H1 (cell line): ENCODE data around the gene PDE4C. TPM values are rescaled to one million over a fixed set of nuclear protein-coding genes. Genes with fewer than 3 reads are reported as not detected.

Source experiments
- CHD1 ChIP-seq: IDR thresholded peaks from 2 replicates; pipeline ENCODE4 v1.6.1; 2012; ENCODE audit warnings: low read depth, low read length, improper control_type of control experiment
- CHD2 ChIP-seq: IDR thresholded peaks from 2 replicates; pipeline ENCODE4 v1.6.1; 2012; ENCODE audit warnings: low read length, improper control_type of control experiment
- HDAC2 ChIP-seq, 2 experiments: fragments of 300-600 bp in 1 of 2; sonication (generic) in 1 of 2; IDR thresholded peaks; 2 replicates each; pipeline ENCODE4 v1.6.1; 2011 to 2012; ENCODE audit warnings: low read depth in 2 of 2, low read length in 2 of 2, mild to moderate bottlenecking in 2 of 2, moderate library complexity in 2 of 2, borderline replicate concordance in 1 of 2, inconsistent platforms in 1 of 2
- RFX5 ChIP-seq: IDR thresholded peaks from 2 replicates; pipeline ENCODE4 v1.6.1; 2011; ENCODE audit warnings: low read depth, low read length, improper control_type of control experiment, borderline replicate concordance
- SRF ChIP-seq: IDR thresholded peaks from 2 replicates; pipeline ENCODE4 v1.6.1; 2011; ENCODE audit warnings: mild to moderate bottlenecking, low read depth, low read length, moderate library complexity
- polyA plus RNA-seq, 7 experiments: library from polyadenylated mRNA; depleted of rRNA in 3 of 7; stranded (reverse) in 5 of 7; unstranded in 2 of 7; fragments of >200 nt in 5 of 7; fragments of 200-250 nt in 2 of 7; gene quantifications; 1 replicate in 5 of 7; 2 replicates in 1 of 7; 4 replicates in 1 of 7; pipeline versions ENCODE4 v1.2.1 to v1.2.3, GENCODE V29; 2011 to 2013; ENCODE audit warnings: missing spikeins in 2 of 7, mixed read lengths in 2 of 7
- total RNA-seq: library from RNA; stranded (reverse); fragmentation: NEBNext Ultra II Directional; extraction: Animal tissue kit (Norgen Biotek cat#: 25700); gene quantifications from 2 replicates; pipeline ENCODE4 v1.2.1, GENCODE V29; 2021
- TF ChIP-seq, protein P1 (sequence below): fragments of 300-600 bp; sonication (generic); IDR thresholded peaks from 2 replicates; pipeline ENCODE4 v1.7.1; 2012; ENCODE audit warnings: low read length, moderate library complexity, mild to moderate bottlenecking, inconsistent platforms; ENCODE audit not compliant: insufficient replicate concordance

The PDE4C gene
- total and polyA plus RNA-seq, 2 of the 8 experiments (the other 6 are each of a cell fraction or from before 2014, with no cell fraction given) = 2.7 to 3.1 TPM

DNA sequence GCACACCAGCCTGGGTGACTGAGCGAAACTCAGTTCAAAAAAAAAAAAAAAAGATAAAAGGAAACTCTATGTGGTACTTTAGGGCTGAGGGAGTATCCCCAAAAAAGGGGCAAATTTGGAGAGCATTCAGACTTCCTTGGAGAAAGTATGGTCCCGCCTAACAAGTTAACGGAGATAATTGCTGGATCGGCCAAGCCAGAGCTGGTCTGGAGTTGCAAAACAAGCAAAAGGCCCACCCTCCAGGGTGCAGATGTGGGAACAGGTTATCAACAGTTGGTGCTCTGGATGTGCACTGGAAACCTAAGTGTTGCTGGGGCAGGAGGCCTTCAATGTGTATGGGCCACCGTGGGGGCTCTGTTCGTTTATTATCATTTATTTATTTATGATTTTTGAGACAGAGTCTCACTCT is 45.2 kb upstream of the PDE4C start (continued):
- TF ChIP-seq, protein P1, sequence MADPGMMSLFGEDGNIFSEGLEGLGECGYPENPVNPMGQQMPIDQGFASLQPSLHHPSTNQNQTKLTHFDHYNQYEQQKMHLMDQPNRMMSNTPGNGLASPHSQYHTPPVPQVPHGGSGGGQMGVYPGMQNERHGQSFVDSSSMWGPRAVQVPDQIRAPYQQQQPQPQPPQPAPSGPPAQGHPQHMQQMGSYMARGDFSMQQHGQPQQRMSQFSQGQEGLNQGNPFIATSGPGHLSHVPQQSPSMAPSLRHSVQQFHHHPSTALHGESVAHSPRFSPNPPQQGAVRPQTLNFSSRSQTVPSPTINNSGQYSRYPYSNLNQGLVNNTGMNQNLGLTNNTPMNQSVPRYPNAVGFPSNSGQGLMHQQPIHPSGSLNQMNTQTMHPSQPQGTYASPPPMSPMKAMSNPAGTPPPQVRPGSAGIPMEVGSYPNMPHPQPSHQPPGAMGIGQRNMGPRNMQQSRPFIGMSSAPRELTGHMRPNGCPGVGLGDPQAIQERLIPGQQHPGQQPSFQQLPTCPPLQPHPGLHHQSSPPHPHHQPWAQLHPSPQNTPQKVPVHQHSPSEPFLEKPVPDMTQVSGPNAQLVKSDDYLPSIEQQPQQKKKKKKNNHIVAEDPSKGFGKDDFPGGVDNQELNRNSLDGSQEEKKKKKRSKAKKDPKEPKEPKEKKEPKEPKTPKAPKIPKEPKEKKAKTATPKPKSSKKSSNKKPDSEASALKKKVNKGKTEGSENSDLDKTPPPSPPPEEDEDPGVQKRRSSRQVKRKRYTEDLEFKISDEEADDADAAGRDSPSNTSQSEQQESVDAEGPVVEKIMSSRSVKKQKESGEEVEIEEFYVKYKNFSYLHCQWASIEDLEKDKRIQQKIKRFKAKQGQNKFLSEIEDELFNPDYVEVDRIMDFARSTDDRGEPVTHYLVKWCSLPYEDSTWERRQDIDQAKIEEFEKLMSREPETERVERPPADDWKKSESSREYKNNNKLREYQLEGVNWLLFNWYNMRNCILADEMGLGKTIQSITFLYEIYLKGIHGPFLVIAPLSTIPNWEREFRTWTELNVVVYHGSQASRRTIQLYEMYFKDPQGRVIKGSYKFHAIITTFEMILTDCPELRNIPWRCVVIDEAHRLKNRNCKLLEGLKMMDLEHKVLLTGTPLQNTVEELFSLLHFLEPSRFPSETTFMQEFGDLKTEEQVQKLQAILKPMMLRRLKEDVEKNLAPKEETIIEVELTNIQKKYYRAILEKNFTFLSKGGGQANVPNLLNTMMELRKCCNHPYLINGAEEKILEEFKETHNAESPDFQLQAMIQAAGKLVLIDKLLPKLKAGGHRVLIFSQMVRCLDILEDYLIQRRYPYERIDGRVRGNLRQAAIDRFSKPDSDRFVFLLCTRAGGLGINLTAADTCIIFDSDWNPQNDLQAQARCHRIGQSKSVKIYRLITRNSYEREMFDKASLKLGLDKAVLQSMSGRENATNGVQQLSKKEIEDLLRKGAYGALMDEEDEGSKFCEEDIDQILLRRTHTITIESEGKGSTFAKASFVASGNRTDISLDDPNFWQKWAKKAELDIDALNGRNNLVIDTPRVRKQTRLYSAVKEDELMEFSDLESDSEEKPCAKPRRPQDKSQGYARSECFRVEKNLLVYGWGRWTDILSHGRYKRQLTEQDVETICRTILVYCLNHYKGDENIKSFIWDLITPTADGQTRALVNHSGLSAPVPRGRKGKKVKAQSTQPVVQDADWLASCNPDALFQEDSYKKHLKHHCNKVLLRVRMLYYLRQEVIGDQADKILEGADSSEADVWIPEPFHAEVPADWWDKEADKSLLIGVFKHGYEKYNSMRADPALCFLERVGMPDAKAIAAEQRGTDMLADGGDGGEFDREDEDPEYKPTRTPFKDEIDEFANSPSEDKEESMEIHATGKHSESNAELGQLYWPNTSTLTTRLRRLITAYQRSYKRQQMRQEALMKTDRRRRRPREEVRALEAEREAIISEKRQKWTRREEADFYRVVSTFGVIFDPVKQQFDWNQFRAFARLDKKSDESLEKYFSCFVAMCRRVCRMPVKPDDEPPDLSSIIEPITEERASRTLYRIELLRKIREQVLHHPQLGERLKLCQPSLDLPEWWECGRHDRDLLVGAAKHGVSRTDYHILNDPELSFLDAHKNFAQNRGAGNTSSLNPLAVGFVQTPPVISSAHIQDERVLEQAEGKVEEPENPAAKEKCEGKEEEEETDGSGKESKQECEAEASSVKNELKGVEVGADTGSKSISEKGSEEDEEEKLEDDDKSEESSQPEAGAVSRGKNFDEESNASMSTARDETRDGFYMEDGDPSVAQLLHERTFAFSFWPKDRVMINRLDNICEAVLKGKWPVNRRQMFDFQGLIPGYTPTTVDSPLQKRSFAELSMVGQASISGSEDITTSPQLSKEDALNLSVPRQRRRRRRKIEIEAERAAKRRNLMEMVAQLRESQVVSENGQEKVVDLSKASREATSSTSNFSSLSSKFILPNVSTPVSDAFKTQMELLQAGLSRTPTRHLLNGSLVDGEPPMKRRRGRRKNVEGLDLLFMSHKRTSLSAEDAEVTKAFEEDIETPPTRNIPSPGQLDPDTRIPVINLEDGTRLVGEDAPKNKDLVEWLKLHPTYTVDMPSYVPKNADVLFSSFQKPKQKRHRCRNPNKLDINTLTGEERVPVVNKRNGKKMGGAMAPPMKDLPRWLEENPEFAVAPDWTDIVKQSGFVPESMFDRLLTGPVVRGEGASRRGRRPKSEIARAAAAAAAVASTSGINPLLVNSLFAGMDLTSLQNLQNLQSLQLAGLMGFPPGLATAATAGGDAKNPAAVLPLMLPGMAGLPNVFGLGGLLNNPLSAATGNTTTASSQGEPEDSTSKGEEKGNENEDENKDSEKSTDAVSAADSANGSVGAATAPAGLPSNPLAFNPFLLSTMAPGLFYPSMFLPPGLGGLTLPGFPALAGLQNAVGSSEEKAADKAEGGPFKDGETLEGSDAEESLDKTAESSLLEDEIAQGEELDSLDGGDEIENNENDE = no peak
- TF ChIP-seq SRF = no peak
- TF ChIP-seq CHD1 = no peak
- no peak for TF ChIP-seq HDAC2 (IDR thresholded peaks at IDR 0.05; ENCODE audit: borderline replicate concordance in 1 of 2, low read depth in 2 of 2, low read length in 2 of 2)
- no peak for TF ChIP-seq CHD2
- TF ChIP-seq RFX5 = no peak
